Panc1 (cell line): ENCODE data around the gene USH2A. TPM values are rescaled to one million over a fixed set of nuclear protein-coding genes. Genes with fewer than 3 reads are reported as not detected.

Experiments used
- ATAC-seq: fragments of 200-7000 bp; cut with Tn5 transposase; 2 replicates; pipeline ENCODE4 v1.9.1; 2020; ENCODE audit warnings: mild to moderate bottlenecking, moderate library complexity
- BruUV-seq: library from RNA; stranded (reverse); fragments of 400-500 nt; replicated peaks from 2 replicates; lab custom pipeline; 2021; lab: Mats Ljungman, UMichigan
- CTCF ChIA-PET: fragments of 300-600 bp; sonication (Branson Sonifier 250); formaldehyde crosslinking; loops from one replicate; lab custom pipeline; 2022; ENCODE audit warnings: antibody characterized with exemption; lab: Charles Lee
- POLR2A ChIA-PET: fragments of 300-600 bp; sonication (Branson Sonifier 250); formaldehyde crosslinking; loops from one replicate; lab custom pipeline; 2022; ENCODE audit warnings: antibody characterized with exemption; lab: Charles Lee
- DNase-seq: peaks from one replicate; pipeline ENCODE4 v3.0.0-alpha.2; 2010; ENCODE audit warnings: low read depth, low spot score
- H3K27ac ChIP-seq: 2 replicates; pipeline ENCODE4 v1.5.1; 2011; ENCODE audit warnings: mild to moderate bottlenecking, low read length, inconsistent platforms
- H3K27me3 ChIP-seq: fragments of 200-500 bp; sonication (Bioruptor generic); 2 replicates; pipeline ENCODE4 v1.6.0; 2014; ENCODE audit warnings: low read length, inconsistent platforms; ENCODE audit not compliant: control insufficient read depth, insufficient read depth
- H3K36me3 ChIP-seq: fragments of 200-500 bp; sonication (Bioruptor generic); 2 replicates; pipeline ENCODE4 v1.5.1; 2014; ENCODE audit warnings: inconsistent platforms, mild to moderate bottlenecking, low read length, moderate library complexity; ENCODE audit not compliant: control insufficient read depth, insufficient read depth
- H3K4me1 ChIP-seq: 2 replicates; pipeline ENCODE4 v1.5.1; 2011; ENCODE audit warnings: inconsistent platforms, mild to moderate bottlenecking, low read length, moderate library complexity; ENCODE audit not compliant: control insufficient read depth, insufficient read depth
- H3K4me3 ChIP-seq, 2 experiments: 2 replicates each; pipeline ENCODE4 v1.5.1; 2011 to 2012; ENCODE audit warnings: low read depth in 2 of 2, low read length in 2 of 2, mild to moderate bottlenecking in 2 of 2, inconsistent platforms in 1 of 2, moderate library complexity in 1 of 2
- H3K9me3 ChIP-seq: fragments of 200-500 bp; sonication (Bioruptor generic); 2 replicates; pipeline ENCODE4 v1.5.1; 2014; ENCODE audit warnings: low read depth, mild to moderate bottlenecking, inconsistent platforms, low read length, moderate library complexity; ENCODE audit not compliant: control insufficient read depth, insufficient read depth
- CTCF ChIP-seq: fragments of 450-650 bp; IDR thresholded peaks from 2 replicates; pipeline ENCODE4 v1.5.1; 2017; ENCODE audit warnings: mild to moderate bottlenecking
- POLR2AphosphoS5 ChIP-seq: IDR thresholded peaks from 2 replicates; pipeline ENCODE4 v1.6.1; 2012; ENCODE audit warnings: mild to moderate bottlenecking, low read depth, low read length, moderate library complexity
- REST ChIP-seq, 2 experiments: IDR thresholded peaks; 2 replicates each; pipeline ENCODE4 v1.6.1; 2011 to 2012; ENCODE audit warnings: low read depth in 2 of 2, control low read depth in 1 of 2, low read length in 1 of 2, mild to moderate bottlenecking in 1 of 2, moderate library complexity in 1 of 2; ENCODE audit not compliant: insufficient read depth in 1 of 2
- SIN3A ChIP-seq: IDR thresholded peaks from 2 replicates; pipeline ENCODE4 v1.6.1; 2012; ENCODE audit warnings: low read depth, mild to moderate bottlenecking, low read length, moderate library complexity, borderline replicate concordance; ENCODE audit not compliant: insufficient read depth
- TCF7L2 ChIP-seq: IDR thresholded peaks from 2 replicates; pipeline ENCODE4 v1.6.1; 2011; ENCODE audit warnings: mild to moderate bottlenecking, low read depth, low read length, inconsistent platforms
- in situ Hi-C: cut with HindIII; loops from 2 replicates; pipeline ENCODE4 v1.10.0; 2016; ENCODE audit warnings: low sequenced_read_pairs, low pct_unique_long_range_greater_than_20kb
- intact Hi-C: fragments of 100-400 bp; cut with micrococcal nuclease; formaldehyde crosslinking; loops from one replicate; pipeline ENCODE4 v1.10.0; 2022; ENCODE audit not compliant: unreplicated experiment
- total RNA-seq: library from RNA; stranded (reverse); gene quantifications from one replicate; pipeline ENCODE4 v1.2.1, GENCODE V29; 2021; ENCODE audit not compliant: unreplicated experiment

Gene USH2A
- total RNA-seq, 1 experiment from 2014 or later = not detected

- H3K36me3 ChIP-seq = no peaks in the 10 kb centered on the region
- ChIA-PET CTCF (no interaction called here), POLR2A (no interaction called here)
- no peaks in the 10 kb centered on the region for H3K27me3 ChIP-seq
- H3K9me3 ChIP-seq = no peaks in the 10 kb centered on the region
- in situ Hi-C loops = no loop called here
- intact Hi-C loops = no loop called here
- no peak overlapping the region for H3K27ac ChIP-seq
- no peaks in the 10 kb centered on the region for H3K4me1 ChIP-seq
- H3K4me3 ChIP-seq = no peak overlapping the region
- BruUV-seq = no TSS peak
- no peak for TF ChIP-seq SIN3A
- no peak for TF ChIP-seq TCF7L2
- no peak for TF ChIP-seq REST (IDR thresholded peaks at IDR 0.05; ENCODE audit: insufficient read depth in 1 of 2, low read depth in 2 of 2, low read length in 1 of 2)
- TF ChIP-seq CTCF = no peak
- no peak for TF ChIP-seq POLR2AphosphoS5
- DNase-seq = no peak
- ATAC-seq = no peak
Measured at GRCh38 chr1:215667761-215668160, 755.5 kb downstream of the USH2A start.

- Histone ChIP-seq H3K27ac (no peak overlapping the region), H3K4me1 (no peaks in the 10 kb centered on the region), H3K27me3 (no peaks in the 10 kb centered on the region), H3K9me3 (no peaks in the 10 kb centered on the region), H3K36me3 (no peaks in the 10 kb centered on the region), H3K4me3 (no peak overlapping the region)
- TF ChIP-seq CTCF = no peak
- TF ChIP-seq SIN3A = no peak
- no peak for TF ChIP-seq TCF7L2
- no peak for TF ChIP-seq POLR2AphosphoS5
- TF ChIP-seq REST (IDR thresholded peaks at IDR 0.05; ENCODE audit: insufficient read depth in 1 of 2, low read depth in 2 of 2, low read length in 1 of 2) = no peak
- ChIA-PET POLR2A (no interaction called here), CTCF (no interaction called here)
- intact Hi-C loops = no loop called here
- in situ Hi-C loops = no loop called here
- BruUV-seq = no TSS peak
- DNase-seq = no peak
- ATAC-seq = no peak
Measured at GRCh38 chr1:215665215-215665614, 758.0 kb downstream of the USH2A start.
